ENCODE data around the gene RGS7BP. TPM values are rescaled to one million over a fixed set of nuclear protein-coding genes. Genes with fewer than 3 reads are reported as not detected.

The RGS7BP gene
- total RNA-seq, 1 donor from 2014 or later = not detected

DNA sequence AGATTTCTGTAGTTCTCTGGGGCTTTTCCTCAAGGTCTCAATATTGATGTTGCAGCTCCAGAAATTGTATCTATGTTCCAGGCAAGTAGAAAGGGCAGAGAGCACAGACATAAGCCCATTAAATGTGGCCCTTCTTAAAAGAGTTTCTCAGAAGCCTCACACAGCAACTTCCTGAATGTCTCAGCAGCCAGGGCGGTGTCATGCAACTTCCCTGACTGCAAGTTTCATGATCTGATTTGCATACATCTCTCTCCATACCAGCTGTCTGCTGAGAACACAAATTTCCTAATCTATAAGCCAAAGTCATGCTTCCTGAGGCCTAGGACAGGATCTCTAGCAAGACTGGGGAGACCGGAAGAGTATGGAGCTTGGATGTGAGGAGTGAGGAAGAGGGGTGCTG is 13.0 kb downstream of the RGS7BP start:
- Mint-ChIP-seq H3K27ac (ENCODE audit: unreplicated experiment) (no peak overlapping the region), H3K9me3 (ENCODE audit: unreplicated experiment) (no peaks in the 10 kb centered on the region), H3K27me3 (ENCODE audit: unreplicated experiment) (peaks cover 7% of the 10 kb centered on the region), H3K36me3 (ENCODE audit: unreplicated experiment) (no peaks in the 10 kb centered on the region), H3K4me1 (ENCODE audit: unreplicated experiment) (no peaks in the 10 kb centered on the region), H3K4me3 (ENCODE audit: unreplicated experiment) (no peak overlapping the region)
- no peak for DNase-seq (ENCODE audit: extremely low spot score, unreplicated experiment)
- TF ChIP-seq, protein P1, sequence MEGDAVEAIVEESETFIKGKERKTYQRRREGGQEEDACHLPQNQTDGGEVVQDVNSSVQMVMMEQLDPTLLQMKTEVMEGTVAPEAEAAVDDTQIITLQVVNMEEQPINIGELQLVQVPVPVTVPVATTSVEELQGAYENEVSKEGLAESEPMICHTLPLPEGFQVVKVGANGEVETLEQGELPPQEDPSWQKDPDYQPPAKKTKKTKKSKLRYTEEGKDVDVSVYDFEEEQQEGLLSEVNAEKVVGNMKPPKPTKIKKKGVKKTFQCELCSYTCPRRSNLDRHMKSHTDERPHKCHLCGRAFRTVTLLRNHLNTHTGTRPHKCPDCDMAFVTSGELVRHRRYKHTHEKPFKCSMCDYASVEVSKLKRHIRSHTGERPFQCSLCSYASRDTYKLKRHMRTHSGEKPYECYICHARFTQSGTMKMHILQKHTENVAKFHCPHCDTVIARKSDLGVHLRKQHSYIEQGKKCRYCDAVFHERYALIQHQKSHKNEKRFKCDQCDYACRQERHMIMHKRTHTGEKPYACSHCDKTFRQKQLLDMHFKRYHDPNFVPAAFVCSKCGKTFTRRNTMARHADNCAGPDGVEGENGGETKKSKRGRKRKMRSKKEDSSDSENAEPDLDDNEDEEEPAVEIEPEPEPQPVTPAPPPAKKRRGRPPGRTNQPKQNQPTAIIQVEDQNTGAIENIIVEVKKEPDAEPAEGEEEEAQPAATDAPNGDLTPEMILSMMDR (IDR thresholded peaks at IDR 0.05) = no peak

DNA sequence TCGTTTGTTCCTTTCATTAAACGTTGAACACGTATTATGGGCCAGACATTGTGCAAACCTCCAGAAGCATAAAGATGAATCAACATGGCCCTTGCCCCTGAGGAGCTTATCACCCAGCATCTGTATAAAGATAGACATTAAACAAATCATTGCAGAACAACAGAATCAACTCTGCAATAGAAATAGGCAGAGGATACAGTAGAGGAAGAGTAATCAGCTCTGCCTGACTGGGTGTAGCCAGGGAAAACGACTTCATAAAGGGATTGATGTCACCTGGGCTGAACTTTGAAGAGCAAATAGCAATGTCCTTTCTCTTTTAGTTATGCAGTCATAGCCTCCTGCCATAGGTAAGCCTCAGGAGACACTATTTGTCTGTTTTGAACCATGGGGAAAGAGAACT is 13.4 kb downstream of the RGS7BP start:
- Mint-ChIP-seq H3K36me3 (ENCODE audit: unreplicated experiment) (no peaks in the 10 kb centered on the region), H3K9me3 (ENCODE audit: unreplicated experiment) (no peaks in the 10 kb centered on the region), H3K27me3 (ENCODE audit: unreplicated experiment) (peaks cover 7% of the 10 kb centered on the region), H3K4me1 (ENCODE audit: unreplicated experiment) (no peaks in the 10 kb centered on the region), H3K4me3 (ENCODE audit: unreplicated experiment) (no peak overlapping the region), H3K27ac (ENCODE audit: unreplicated experiment) (no peak overlapping the region)
- TF ChIP-seq, protein P1 (IDR thresholded peaks at IDR 0.05) = no peak
- no peak for DNase-seq (ENCODE audit: extremely low spot score, unreplicated experiment)

DNA sequence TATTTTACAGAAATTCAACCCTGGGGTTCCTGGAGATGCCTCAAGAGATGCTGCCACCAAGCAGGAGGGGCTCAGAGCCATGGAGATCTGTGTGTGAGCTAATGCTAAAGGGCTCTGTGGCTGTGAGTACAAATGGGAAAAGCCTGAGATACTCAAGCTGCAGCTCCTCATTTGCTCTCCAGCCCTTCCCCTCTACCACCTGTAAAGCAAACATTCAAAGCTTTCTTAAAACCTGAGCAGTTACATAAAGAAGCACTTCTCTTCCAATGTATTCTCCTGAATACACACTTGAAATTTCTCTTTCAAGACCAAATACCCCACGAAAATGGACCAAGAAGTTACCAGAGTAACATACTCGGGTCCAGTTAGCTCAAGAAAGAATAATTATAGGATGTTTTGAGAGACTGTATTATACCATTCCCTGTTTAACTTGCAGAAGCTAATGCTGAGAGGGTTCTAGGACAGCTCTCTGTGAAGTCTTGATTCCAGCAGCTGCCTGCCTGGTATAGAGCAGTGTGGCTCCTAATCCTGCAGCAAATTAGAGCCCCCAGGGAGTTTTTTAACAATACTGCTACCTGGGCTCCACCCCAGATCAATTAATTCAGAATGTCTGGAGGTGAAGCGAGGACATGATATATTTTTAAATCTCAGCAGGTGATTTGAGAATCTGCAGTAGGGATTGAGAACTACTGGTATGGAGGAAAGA is 21.1 kb downstream of the RGS7BP start:
- H3K9me3 Mint-ChIP-seq (ENCODE audit: unreplicated experiment) = no peaks in the 10 kb centered on the region
- H3K36me3 Mint-ChIP-seq (ENCODE audit: unreplicated experiment) = no peaks in the 10 kb centered on the region
- no peak for DNase-seq (ENCODE audit: extremely low spot score, unreplicated experiment)
- H3K27me3 Mint-ChIP-seq (ENCODE audit: unreplicated experiment) = peaks cover 13% of the 10 kb centered on the region
- no peak overlapping the region for H3K4me3 Mint-ChIP-seq (ENCODE audit: unreplicated experiment)
- H3K4me1 Mint-ChIP-seq (ENCODE audit: unreplicated experiment) = no peaks in the 10 kb centered on the region
- no peak overlapping the region for H3K27ac Mint-ChIP-seq (ENCODE audit: unreplicated experiment)
- TF ChIP-seq, protein P1 (IDR thresholded peaks at IDR 0.05) = no peak

DNA sequence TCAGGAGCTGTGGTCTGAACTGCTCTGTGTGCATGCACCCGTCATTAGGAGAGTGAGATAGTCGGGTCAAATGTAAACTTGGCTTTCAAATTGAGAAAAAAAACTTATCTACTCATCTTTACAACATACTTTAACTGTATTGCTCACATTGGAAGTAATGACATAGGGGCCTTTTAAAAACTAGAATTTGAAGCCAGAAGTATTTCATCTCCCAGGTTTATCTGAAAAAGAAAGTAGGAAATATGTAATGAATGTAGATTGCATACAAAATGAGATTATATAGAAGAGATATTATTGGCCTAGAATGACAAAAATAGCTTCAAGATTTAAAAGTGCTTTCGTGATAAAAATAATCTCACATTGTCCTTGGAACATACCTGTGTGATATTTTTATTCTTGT is 24.3 kb downstream of the RGS7BP start:
- Mint-ChIP-seq H3K36me3 (ENCODE audit: unreplicated experiment) (no peaks in the 10 kb centered on the region), H3K27ac (ENCODE audit: unreplicated experiment) (no peak overlapping the region), H3K4me3 (ENCODE audit: unreplicated experiment) (no peak overlapping the region), H3K9me3 (ENCODE audit: unreplicated experiment) (no peaks in the 10 kb centered on the region), H3K27me3 (ENCODE audit: unreplicated experiment) (peaks cover 9% of the 10 kb centered on the region), H3K4me1 (ENCODE audit: unreplicated experiment) (no peaks in the 10 kb centered on the region)
- TF ChIP-seq, protein P1 (IDR thresholded peaks at IDR 0.05) = no peak
- no peak for DNase-seq (ENCODE audit: extremely low spot score, unreplicated experiment)

DNA sequence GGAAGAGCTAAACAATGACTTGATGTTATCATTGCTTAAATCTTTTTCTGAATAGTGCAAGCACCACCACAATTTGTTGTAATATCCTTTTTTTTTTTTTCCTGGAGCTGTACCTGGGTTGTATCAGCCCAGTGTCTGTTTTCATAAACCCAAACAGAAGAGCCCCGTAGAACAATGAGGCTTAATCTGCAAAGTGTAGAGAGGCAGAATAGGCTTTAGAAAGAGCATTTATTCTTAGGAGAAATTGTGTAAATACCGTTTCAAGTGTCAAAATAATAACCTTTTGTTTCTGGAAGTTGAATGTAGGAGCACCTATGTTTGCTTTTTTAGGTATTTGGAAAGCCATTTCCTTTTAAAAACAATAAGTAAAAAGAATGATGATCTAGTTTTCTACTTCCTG is 26.4 kb downstream of the RGS7BP start:
- TF ChIP-seq, protein P1 (IDR thresholded peaks at IDR 0.05) = no peak
- peaks cover 9% of the 10 kb centered on the region for H3K27me3 Mint-ChIP-seq (ENCODE audit: unreplicated experiment)
- no peak overlapping the region for H3K27ac Mint-ChIP-seq (ENCODE audit: unreplicated experiment)
- H3K36me3 Mint-ChIP-seq (ENCODE audit: unreplicated experiment) = no peaks in the 10 kb centered on the region
- no peaks in the 10 kb centered on the region for H3K4me1 Mint-ChIP-seq (ENCODE audit: unreplicated experiment)
- no peak overlapping the region for H3K4me3 Mint-ChIP-seq (ENCODE audit: unreplicated experiment)
- H3K9me3 Mint-ChIP-seq (ENCODE audit: unreplicated experiment) = no peaks in the 10 kb centered on the region
- DNase-seq (ENCODE audit: extremely low spot score, unreplicated experiment) = no peak
